Glutamatergic neuron (in vitro differentiated cells): ENCODE results near the gene NEK4. TPM values are rescaled to one million over a fixed set of nuclear protein-coding genes. Genes with fewer than 3 reads are reported as not detected.

ENCODE experiments used
- DNase-seq: peaks from one replicate; pipeline ENCODE4 v3.0.0; 2022
- H3K27ac Mint-ChIP-seq: one replicate; pipeline ENCODE4 v1.8.0; 2020; ENCODE audit warnings: mild to moderate bottlenecking, mixed read lengths, inconsistent platforms; ENCODE audit not compliant: unreplicated experiment
- H3K27me3 Mint-ChIP-seq: one replicate; pipeline ENCODE4 v1.8.0; 2020; ENCODE audit warnings: mild to moderate bottlenecking, moderate library complexity, mixed read lengths, inconsistent platforms; ENCODE audit not compliant: unreplicated experiment
- H3K36me3 Mint-ChIP-seq: one replicate; pipeline ENCODE4 v1.8.0; 2020; ENCODE audit warnings: mild to moderate bottlenecking, mixed read lengths, inconsistent platforms; ENCODE audit not compliant: unreplicated experiment
- H3K4me1 Mint-ChIP-seq: one replicate; pipeline ENCODE4 v1.8.0; 2020; ENCODE audit warnings: mild to moderate bottlenecking, low read depth, mixed read lengths, inconsistent platforms; ENCODE audit not compliant: unreplicated experiment
- H3K4me3 Mint-ChIP-seq: one replicate; pipeline ENCODE4 v1.8.0; 2020; ENCODE audit warnings: mild to moderate bottlenecking, mixed read lengths, inconsistent platforms; ENCODE audit not compliant: unreplicated experiment
- H3K9me3 Mint-ChIP-seq: one replicate; pipeline ENCODE4 v1.8.0; 2020; ENCODE audit warnings: mild to moderate bottlenecking, moderate library complexity, mixed read lengths, inconsistent platforms; ENCODE audit not compliant: unreplicated experiment
- total RNA-seq: library from RNA; stranded (reverse); fragmentation: NEBNext Ultra II Directional; extraction: Animal tissue kit (Norgen Biotek cat#: 25700); gene quantifications from one replicate; pipeline ENCODE4 v1.2.1, GENCODE V29; 2021; ENCODE audit not compliant: unreplicated experiment
- TF ChIP-seq, protein P1 (sequence below): fragments of 200-600 bp; sonication (generic); IDR thresholded peaks from one replicate; pipeline ENCODE4 v1.5.0; 2021; ENCODE audit not compliant: partially characterized antibody, unreplicated experiment

NEK4 gene
- total RNA-seq, 1 donor from 2014 or later, result 28.5 TPM

DNA sequence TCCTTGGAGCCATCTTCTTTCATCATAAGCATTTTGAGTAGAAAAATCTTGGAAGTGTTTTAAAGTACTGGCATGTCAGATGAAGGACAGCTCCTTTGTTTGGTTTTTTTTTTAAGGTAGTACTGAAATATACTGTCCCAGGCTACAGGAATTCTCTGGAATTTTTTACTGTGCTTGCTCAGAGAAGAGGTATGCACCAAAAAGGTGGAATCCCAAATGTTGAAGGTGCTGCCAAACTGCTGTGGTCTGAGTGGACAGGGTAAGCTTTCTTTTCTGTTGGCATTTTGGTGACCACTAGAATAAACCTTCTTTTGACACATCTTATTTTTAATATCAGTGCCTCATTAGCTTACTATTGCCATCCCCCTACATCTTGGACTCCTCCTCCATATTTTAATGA is 77.7 kb downstream of the NEK4 start:
- Mint-ChIP-seq H3K9me3 (no peaks in the 10 kb centered on the region), H3K36me3 (no peaks in the 10 kb centered on the region), H3K4me3 (no peak overlapping the region), H3K27ac (no peak overlapping the region), H3K27me3 (no peaks in the 10 kb centered on the region), H3K4me1 (no peaks in the 10 kb centered on the region)
- no peak for DNase-seq
- TF ChIP-seq, protein P1, sequence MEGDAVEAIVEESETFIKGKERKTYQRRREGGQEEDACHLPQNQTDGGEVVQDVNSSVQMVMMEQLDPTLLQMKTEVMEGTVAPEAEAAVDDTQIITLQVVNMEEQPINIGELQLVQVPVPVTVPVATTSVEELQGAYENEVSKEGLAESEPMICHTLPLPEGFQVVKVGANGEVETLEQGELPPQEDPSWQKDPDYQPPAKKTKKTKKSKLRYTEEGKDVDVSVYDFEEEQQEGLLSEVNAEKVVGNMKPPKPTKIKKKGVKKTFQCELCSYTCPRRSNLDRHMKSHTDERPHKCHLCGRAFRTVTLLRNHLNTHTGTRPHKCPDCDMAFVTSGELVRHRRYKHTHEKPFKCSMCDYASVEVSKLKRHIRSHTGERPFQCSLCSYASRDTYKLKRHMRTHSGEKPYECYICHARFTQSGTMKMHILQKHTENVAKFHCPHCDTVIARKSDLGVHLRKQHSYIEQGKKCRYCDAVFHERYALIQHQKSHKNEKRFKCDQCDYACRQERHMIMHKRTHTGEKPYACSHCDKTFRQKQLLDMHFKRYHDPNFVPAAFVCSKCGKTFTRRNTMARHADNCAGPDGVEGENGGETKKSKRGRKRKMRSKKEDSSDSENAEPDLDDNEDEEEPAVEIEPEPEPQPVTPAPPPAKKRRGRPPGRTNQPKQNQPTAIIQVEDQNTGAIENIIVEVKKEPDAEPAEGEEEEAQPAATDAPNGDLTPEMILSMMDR, result no peak

DNA sequence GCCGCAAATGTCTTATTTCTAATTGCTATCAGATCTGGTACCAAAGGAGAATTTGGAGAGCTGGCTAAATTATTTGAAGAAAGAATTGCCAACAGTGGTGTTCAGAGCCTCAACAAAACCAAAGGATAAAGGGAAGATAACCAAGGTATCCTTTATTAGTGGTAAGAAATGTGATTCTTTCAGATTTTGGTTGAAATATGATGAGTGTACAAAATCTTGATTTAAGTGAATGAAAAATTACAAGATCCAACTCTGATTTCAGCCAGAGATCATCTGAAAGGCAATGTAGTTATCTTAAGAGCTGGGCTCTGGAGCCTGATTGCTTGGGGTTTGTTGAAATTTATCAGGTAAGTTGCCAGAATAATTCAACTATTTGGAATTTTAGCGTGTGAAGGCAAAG is 80.2 kb downstream of the NEK4 start:
- Mint-ChIP-seq H3K4me3 (peak overlapping the region; percentile 15), H3K9me3 (peaks cover 5% of the 10 kb centered on the region), H3K27ac (peak overlapping the region; percentile 52), H3K36me3 (no peaks in the 10 kb centered on the region), H3K27me3 (peaks cover 3% of the 10 kb centered on the region), H3K4me1 (no peaks in the 10 kb centered on the region)
- TF ChIP-seq, protein P1, result no peak
- DNase-seq, result no peak

- Mint-ChIP-seq H3K27me3 (peaks cover 5% of the 10 kb centered on the region), H3K36me3 (peaks cover 4% of the 10 kb centered on the region), H3K27ac (no peak overlapping the region), H3K4me3 (no peak overlapping the region), H3K4me1 (peaks cover 4% of the 10 kb centered on the region), H3K9me3 (peaks cover 9% of the 10 kb centered on the region)
- DNase-seq, result no peak
- TF ChIP-seq, protein P1, result no peak
Observed at GRCh38 chr3:52689151-52689550, 81.6 kb downstream of the NEK4 start.

- H3K36me3 Mint-ChIP-seq, result peaks cover 4% of the 10 kb centered on the region
- peaks cover 5% of the 10 kb centered on the region for H3K4me1 Mint-ChIP-seq
- H3K27ac Mint-ChIP-seq, result no peak overlapping the region
- no peak for DNase-seq
- no peak overlapping the region for H3K4me3 Mint-ChIP-seq
- H3K27me3 Mint-ChIP-seq, result peaks cover 5% of the 10 kb centered on the region
- TF ChIP-seq, protein P1, result no peak
- H3K9me3 Mint-ChIP-seq, result peaks cover 9% of the 10 kb centered on the region
Observed at GRCh38 chr3:52688266-52688665, 82.5 kb downstream of the NEK4 start.

- Mint-ChIP-seq H3K27me3 (peaks cover 5% of the 10 kb centered on the region), H3K4me1 (peaks cover 19% of the 10 kb centered on the region), H3K4me3 (peak within 1 kb of the TSS; percentile 98), H3K36me3 (peaks cover 4% of the 10 kb centered on the region), H3K9me3 (peaks cover 9% of the 10 kb centered on the region), H3K27ac (peak within 1 kb of the TSS; percentile 98)
- TF ChIP-seq, protein P1, result no peak
- DNase-seq, result peak; percentile 95
Observed at GRCh38 chr3:52685709-52686691, 84.7 kb downstream of the NEK4 start, which contains the start of the genes GNL3 and PBRM1. Gene GNL3 (plus strand): TSS chr3:52686032. CDS start chr3:52686093, 61 bp downstream. Gene PBRM1 (minus strand): TSS chr3:52685913.
